Upper lobe of left lung (tissue), 6 donors: ENCODE results near the gene OGDH. TPM values are rescaled to one million over a fixed set of nuclear protein-coding genes. Genes with fewer than 3 reads are reported as not detected.

Experiments
- ATAC-seq, 2 donors: fragments of 200-7000 bp; cut with Tn5 transposase; one replicate each; pipeline ENCODE4 v1.9.1; 2022; ENCODE audit warnings: mild to moderate bottlenecking in 2 of 2, moderate library complexity in 2 of 2; ENCODE audit not compliant: low FRiP score in 2 of 2
- DNase-seq, 2 donors: peaks; one replicate each; pipeline ENCODE4 v3.0.0-alpha.2; 2019 to 2020
- H3K27ac ChIP-seq, 4 donors: fragments of 200-600 bp; sonication (generic); one replicate each; pipeline ENCODE4 v1.5.1; 2016 to 2019
- H3K27me3 ChIP-seq, 4 donors: fragments of 200-600 bp; sonication (generic); one replicate each; pipeline ENCODE4 v1.5.1; 2017 to 2019
- H3K36me3 ChIP-seq, 4 donors: fragments of 200-600 bp; sonication (generic); one replicate each; pipeline ENCODE4 v1.5.1; 2016 to 2019
- H3K4me1 ChIP-seq, 4 donors: fragments of 200-600 bp; sonication (generic); one replicate each; pipeline ENCODE4 v1.5.1; 2018 to 2019
- H3K4me3 ChIP-seq, 4 donors: fragments of 200-600 bp; sonication (generic); one replicate each; pipeline ENCODE4 v1.5.1; 2017 to 2019; ENCODE audit warnings: mild to moderate bottlenecking in 2 of 4, moderate library complexity in 1 of 4
- H3K9me3 ChIP-seq, 4 donors: fragments of 200-600 bp; sonication (generic); one replicate each; pipeline ENCODE4 v1.5.1; 2018 to 2019
- EP300 ChIP-seq, 4 donors: sonication (generic); formaldehyde crosslinking; IDR thresholded peaks; one replicate each; pipeline ENCODE4 v1.5.1; 2017; ENCODE audit warnings: antibody characterized with exemption in 4 of 4, control low read depth in 2 of 4
- POLR2A ChIP-seq, 4 donors: fragments of 450-650 bp; IDR thresholded peaks; one replicate each; pipeline ENCODE4 v1.5.1; 2016 to 2017; ENCODE audit warnings: antibody characterized with exemption in 4 of 4, mild to moderate bottlenecking in 2 of 4
- POLR2AphosphoS5 ChIP-seq, 2 donors: sonication (generic); formaldehyde crosslinking; IDR thresholded peaks; one replicate each; pipeline ENCODE4 v1.5.1; 2017; ENCODE audit warnings: antibody characterized with exemption in 2 of 2
- whole genome bisulfite sequencing, 2 donors: methylation state at CpG; one replicate each; pipeline ENCODE4 v1.1.5; 2017 to 2018; 5-methylcytosine and 5-hydroxymethylcytosine counted together
- total RNA-seq, 6 donors: library from RNA; depleted of rRNA in 4 of 6; stranded (reverse); fragments of >200 nt in 4 of 6; gene quantifications; one replicate each; pipeline versions ENCODE4 v1.1.0 to v1.2.1, GENCODE V29; 2016 to 2021
- TF ChIP-seq, protein P1 (sequence below), 6 experiments: fragments of 450-650 bp in 4 of 6; fragments of 200-600 bp in 2 of 6; sonication (generic) in 2 of 6; IDR thresholded peaks; one replicate each; pipeline ENCODE4 v1.5.1; 2016 to 2019; ENCODE audit warnings: antibody characterized with exemption in 6 of 6
- donor health status: DM: no; HTN: no; CAD: no; lungs with moderate emphysema.
- donor health status: DM: no; HTN: yes; CAD: no; lungs with severe emphysema.

Gene OGDH
- total RNA-seq, 6 donors from 2014 or later: 76.1 to 160 (median 134) TPM

DNA sequence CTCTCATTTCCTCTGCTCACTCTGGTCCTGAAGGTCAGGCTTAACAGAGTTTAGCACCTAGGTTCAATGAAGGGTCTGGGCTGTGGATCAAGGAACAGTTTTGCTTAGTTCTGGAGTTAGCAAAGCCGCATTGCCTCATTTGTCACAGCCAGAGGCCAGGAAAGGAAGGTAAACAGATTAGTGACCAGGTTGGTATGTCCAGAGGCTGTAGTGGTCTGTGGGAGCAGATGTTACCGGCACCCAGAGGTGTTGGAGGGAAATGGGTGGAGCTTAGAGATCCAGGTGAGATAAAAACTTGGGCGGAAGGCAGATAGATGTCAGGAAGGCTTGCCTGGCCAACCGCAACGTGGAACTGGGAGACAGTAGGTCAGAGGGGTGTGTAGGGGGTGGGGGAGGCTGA, 105.6 kb downstream of the OGDH start:
- Histone ChIP-seq H3K9me3 (no peaks in the 10 kb centered on the region), H3K27me3 (no peaks in the 10 kb centered on the region), H3K27ac (peak overlapping the region in 2 of 4 donors; percentile 21 to 42), H3K4me3 (no peak overlapping the region), H3K36me3 (peaks cover 8 to 32% (median 29%) of the 10 kb centered on the region in 4 donors), H3K4me1 (peaks cover 0 to 7% (median 2%) of the 10 kb centered on the region in 4 donors)
- TF ChIP-seq POLR2AphosphoS5 (IDR thresholded peaks at IDR 0.05) (no peak), POLR2A (IDR thresholded peaks at IDR 0.05) (no peak), EP300 (IDR thresholded peaks at IDR 0.05) (no peak)
- TF ChIP-seq, protein P1, sequence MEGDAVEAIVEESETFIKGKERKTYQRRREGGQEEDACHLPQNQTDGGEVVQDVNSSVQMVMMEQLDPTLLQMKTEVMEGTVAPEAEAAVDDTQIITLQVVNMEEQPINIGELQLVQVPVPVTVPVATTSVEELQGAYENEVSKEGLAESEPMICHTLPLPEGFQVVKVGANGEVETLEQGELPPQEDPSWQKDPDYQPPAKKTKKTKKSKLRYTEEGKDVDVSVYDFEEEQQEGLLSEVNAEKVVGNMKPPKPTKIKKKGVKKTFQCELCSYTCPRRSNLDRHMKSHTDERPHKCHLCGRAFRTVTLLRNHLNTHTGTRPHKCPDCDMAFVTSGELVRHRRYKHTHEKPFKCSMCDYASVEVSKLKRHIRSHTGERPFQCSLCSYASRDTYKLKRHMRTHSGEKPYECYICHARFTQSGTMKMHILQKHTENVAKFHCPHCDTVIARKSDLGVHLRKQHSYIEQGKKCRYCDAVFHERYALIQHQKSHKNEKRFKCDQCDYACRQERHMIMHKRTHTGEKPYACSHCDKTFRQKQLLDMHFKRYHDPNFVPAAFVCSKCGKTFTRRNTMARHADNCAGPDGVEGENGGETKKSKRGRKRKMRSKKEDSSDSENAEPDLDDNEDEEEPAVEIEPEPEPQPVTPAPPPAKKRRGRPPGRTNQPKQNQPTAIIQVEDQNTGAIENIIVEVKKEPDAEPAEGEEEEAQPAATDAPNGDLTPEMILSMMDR (IDR thresholded peaks at IDR 0.05): no peak
- ATAC-seq: no peak
- WGBS, 2 donors: 28 to 37% methylated on average over 5 of the region's 5 CpGs
- DNase-seq: peak in 1 of 2 donors; percentile 34

DNA sequence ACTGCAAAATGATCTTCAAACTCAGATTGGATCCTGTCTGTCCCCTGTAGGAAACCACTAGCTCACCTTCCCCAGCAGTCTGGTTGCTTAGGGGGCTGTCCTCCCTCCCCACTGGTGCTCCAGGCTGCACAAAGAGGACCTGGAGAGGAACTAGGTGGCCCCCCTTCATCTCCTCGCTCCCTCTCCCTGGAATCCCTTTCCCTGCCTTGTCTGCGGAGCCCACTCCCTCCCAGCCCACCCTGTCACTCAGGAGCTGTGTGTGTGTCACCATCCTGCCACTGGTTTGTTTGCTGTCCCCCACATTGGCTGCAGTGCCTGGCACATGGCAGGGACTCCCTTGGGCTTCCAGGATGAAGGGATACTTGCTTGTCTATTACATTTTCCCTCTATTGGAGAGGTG, 106.7 kb downstream of the OGDH start:
- H3K9me3 ChIP-seq: no peaks in the 10 kb centered on the region
- TF ChIP-seq POLR2A (IDR thresholded peaks at IDR 0.05) (no peak), EP300 (IDR thresholded peaks at IDR 0.05) (no peak), POLR2AphosphoS5 (IDR thresholded peaks at IDR 0.05) (no peak)
- TF ChIP-seq, protein P1 (IDR thresholded peaks at IDR 0.05): no peak
- H3K4me1 ChIP-seq: peaks cover 0 to 7% (median 2%) of the 10 kb centered on the region in 4 donors
- H3K27ac ChIP-seq: no peak overlapping the region
- 65 to 90% methylated on average over 2 of the region's 2 CpGs for WGBS, 2 donors
- no peak for DNase-seq
- H3K36me3 ChIP-seq: peaks cover under 1 to 21% (median 17%) of the 10 kb centered on the region in 4 donors
- no peak for ATAC-seq
- H3K4me3 ChIP-seq: no peak overlapping the region
- H3K27me3 ChIP-seq: no peaks in the 10 kb centered on the region

DNA sequence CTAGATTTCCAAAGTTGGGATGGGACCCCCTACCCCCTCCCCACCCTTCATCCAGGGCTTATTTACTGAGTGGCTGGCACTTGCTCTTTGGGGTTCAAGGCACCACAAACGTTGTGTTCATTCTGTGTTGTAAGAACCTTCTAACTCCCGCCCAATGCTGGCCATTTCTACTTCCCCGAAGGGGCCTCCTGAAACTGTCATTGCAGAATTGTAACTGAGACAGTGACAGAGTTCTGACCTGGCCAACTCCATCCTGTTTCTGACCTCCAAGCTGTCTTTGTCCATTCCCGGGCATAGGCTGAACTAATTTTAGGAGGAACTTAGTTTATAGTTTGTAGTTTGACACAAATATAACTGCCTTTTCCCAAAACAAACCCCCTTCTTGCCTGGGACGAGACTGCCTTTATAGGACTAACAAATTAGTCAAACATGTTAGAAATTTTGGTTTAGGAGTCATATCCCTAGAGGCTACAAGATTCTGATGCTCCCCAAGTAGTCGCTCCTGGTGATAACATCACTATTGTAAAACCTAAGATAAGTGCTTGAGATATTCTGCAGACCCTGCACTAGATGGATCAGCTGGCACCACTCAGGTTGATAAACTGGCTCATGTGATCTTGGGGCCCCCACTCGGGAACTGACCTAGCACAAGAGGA, 107.4 kb downstream of the OGDH start:
- DNase-seq (no peak), ATAC-seq (no peak)
- 63 to 73% methylated on average over 7 of the region's 7 CpGs for WGBS, 2 donors
- H3K36me3 ChIP-seq: peaks cover 0 to 14% (median 11%) of the 10 kb centered on the region in 4 donors
- H3K4me3 ChIP-seq: no peak overlapping the region
- TF ChIP-seq, protein P1 (IDR thresholded peaks at IDR 0.05): no peak
- TF ChIP-seq EP300 (IDR thresholded peaks at IDR 0.05) (no peak), POLR2AphosphoS5 (IDR thresholded peaks at IDR 0.05) (no peak), POLR2A (IDR thresholded peaks at IDR 0.05) (no peak)
- H3K9me3 ChIP-seq: no peaks in the 10 kb centered on the region
- no peak overlapping the region for H3K27ac ChIP-seq
- no peaks in the 10 kb centered on the region for H3K27me3 ChIP-seq
- peaks cover 0 to 7% (median 2%) of the 10 kb centered on the region in 4 donors for H3K4me1 ChIP-seq

DNA sequence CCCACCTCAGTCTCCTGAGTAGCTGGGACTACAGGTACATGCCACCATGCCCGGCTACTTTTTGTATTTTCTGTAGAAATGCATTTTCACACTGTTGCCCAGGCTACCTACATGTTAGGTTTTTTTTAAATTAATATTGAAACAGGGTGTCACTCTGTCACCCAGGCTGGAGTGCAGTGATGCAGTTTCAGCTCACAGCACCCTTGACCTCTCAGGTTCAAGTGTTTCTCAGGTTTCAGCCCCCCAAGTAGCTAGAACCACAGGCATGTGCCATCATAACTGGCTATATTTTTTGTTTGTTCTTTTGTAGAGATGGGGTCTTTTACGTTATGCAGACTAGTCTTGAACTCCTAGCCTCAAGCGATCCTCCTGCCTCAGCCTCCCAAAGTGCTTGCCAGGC, 109.8 kb downstream of the OGDH start:
- H3K9me3 ChIP-seq: peaks cover 0 to 4% (median 0%) of the 10 kb centered on the region in 4 donors
- WGBS, 2 donors: 90 to 92% methylated on average over 3 of the region's 3 CpGs
- H3K4me3 ChIP-seq: no peak overlapping the region
- peaks cover 0 to 7% (median 2%) of the 10 kb centered on the region in 4 donors for H3K4me1 ChIP-seq
- no peak for DNase-seq
- no peaks in the 10 kb centered on the region for H3K27me3 ChIP-seq
- H3K36me3 ChIP-seq: no peaks in the 10 kb centered on the region
- TF ChIP-seq EP300 (IDR thresholded peaks at IDR 0.05): no peak
- TF ChIP-seq, protein P1 (IDR thresholded peaks at IDR 0.05): no peak
- no peak for TF ChIP-seq POLR2AphosphoS5 (IDR thresholded peaks at IDR 0.05)
- no peak for TF ChIP-seq POLR2A (IDR thresholded peaks at IDR 0.05)
- no peak overlapping the region for H3K27ac ChIP-seq
- no peak for ATAC-seq

DNA sequence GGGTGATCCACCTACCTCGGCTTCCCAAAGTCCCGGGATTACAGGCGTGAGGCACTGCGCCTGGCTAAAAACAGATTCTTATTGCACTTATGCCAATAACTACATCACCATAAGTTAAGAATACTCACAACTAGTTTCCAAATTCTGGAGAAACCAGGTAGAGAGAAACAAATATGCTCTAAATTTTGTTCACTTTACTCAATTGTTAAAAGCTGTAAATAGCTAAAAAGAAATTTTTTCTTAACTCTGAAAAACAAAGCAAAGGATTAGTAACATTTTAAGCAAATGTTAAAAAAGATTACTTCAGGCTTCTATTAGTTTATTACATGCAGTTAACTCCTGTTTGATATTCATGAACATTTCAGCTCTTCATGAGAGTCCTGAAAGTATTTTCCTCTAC, 113.9 kb downstream of the OGDH start:
- Histone ChIP-seq H3K36me3 (no peaks in the 10 kb centered on the region), H3K27me3 (no peaks in the 10 kb centered on the region), H3K9me3 (peaks cover 0 to 4% (median 0%) of the 10 kb centered on the region in 4 donors), H3K27ac (no peak overlapping the region), H3K4me1 (no peaks in the 10 kb centered on the region), H3K4me3 (no peak overlapping the region)
- ATAC-seq (no peak), DNase-seq (no peak)
- no peak for TF ChIP-seq POLR2A (IDR thresholded peaks at IDR 0.05)
- no peak for TF ChIP-seq EP300 (IDR thresholded peaks at IDR 0.05)
- no peak for TF ChIP-seq POLR2AphosphoS5 (IDR thresholded peaks at IDR 0.05)
- TF ChIP-seq, protein P1 (IDR thresholded peaks at IDR 0.05): no peak
- 86 to 98% methylated on average over 4 of the region's 4 CpGs for WGBS, 2 donors
